Smooth muscle cell (in vitro differentiated cells): Measurements from ENCODE around the gene ST8SIA1. TPM values are rescaled to one million over a fixed set of nuclear protein-coding genes. Genes with fewer than 3 reads are reported as not detected.
A peak's percentile ranks its signal among the peaks of the same experiment; 100 is the strongest.

Source experiments
- DNase-seq: peaks from one replicate; lab custom pipeline; 2025; ENCODE audit not compliant: unreplicated experiment; lab: John Stamatoyannopoulos, UW
- H2AFZ ChIP-seq: fragments of 200-600 bp; sonication (generic); 2 replicates; pipeline ENCODE4 v1.6.0; 2016; ENCODE audit warnings: antibody characterized with exemption, low read depth, mild to moderate bottlenecking
- H3F3A ChIP-seq: fragments of 200-600 bp; sonication (generic); 2 replicates; pipeline ENCODE4 v1.6.0; 2017; ENCODE audit warnings: antibody characterized with exemption, low read depth
- H3K27ac ChIP-seq: fragments of 200-600 bp; sonication (generic); 2 replicates; pipeline ENCODE4 v1.5.1; 2016; ENCODE audit warnings: low read depth, mild to moderate bottlenecking
- H3K27me3 ChIP-seq: fragments of 200-600 bp; sonication (generic); 2 replicates; pipeline ENCODE4 v1.6.1; 2016; ENCODE audit warnings: low read depth, mild to moderate bottlenecking
- H3K36me3 ChIP-seq: fragments of 200-600 bp; sonication (generic); 2 replicates; pipeline ENCODE4 v1.5.1; 2016; ENCODE audit warnings: low read depth
- H3K4me1 ChIP-seq: fragments of 200-600 bp; sonication (generic); 2 replicates; pipeline ENCODE4 v1.5.1; 2016; ENCODE audit warnings: low read depth
- H3K4me2 ChIP-seq: fragments of 200-600 bp; sonication (generic); 2 replicates; pipeline ENCODE4 v1.6.0; 2016; ENCODE audit warnings: mild to moderate bottlenecking
- H3K4me3 ChIP-seq: fragments of 200-600 bp; sonication (generic); 2 replicates; pipeline ENCODE4 v1.5.1; 2016; ENCODE audit warnings: mild to moderate bottlenecking
- H3K79me2 ChIP-seq: fragments of 200-600 bp; sonication (generic); 2 replicates; pipeline ENCODE4 v1.6.0; 2016; ENCODE audit warnings: low read depth, mild to moderate bottlenecking
- H3K9ac ChIP-seq: fragments of 200-600 bp; sonication (generic); 2 replicates; pipeline ENCODE4 v1.6.0; 2016; ENCODE audit warnings: low read depth
- H3K9me3 ChIP-seq: fragments of 200-600 bp; sonication (generic); replicated peaks from 2 replicates; pipeline ENCODE4 v1.5.1; 2016; ENCODE audit warnings: low read depth
- H4K20me1 ChIP-seq: fragments of 200-600 bp; sonication (generic); 2 replicates; pipeline ENCODE4 v1.6.0; 2016; ENCODE audit warnings: low read depth
- WGBS: methylation state at CpG from one replicate; pipeline ENCODE4 v1.1.7; 2016; ENCODE audit warnings: low lambda C conversion rate; 5-methylcytosine and 5-hydroxymethylcytosine counted together
- polyA plus RNA-seq: library from polyadenylated mRNA; unstranded; fragments of >200 nt; fragmentation: Nextera tagmentation; extraction: Ambion mirVana; gene quantifications from 2 replicates; pipeline ENCODE4 v1.2.1, GENCODE V29; 2016
- total RNA-seq: library from RNA; depleted of rRNA; stranded (reverse); fragments of >200 nt; gene quantifications from 2 replicates; pipeline ENCODE4 v1.2.3, GENCODE V29; 2014
- TF ChIP-seq, protein P1 (sequence below): fragments of 200-600 bp; sonication (generic); IDR thresholded peaks from 2 replicates; pipeline ENCODE4 v1.5.1; 2017; ENCODE audit warnings: borderline replicate concordance, mild to moderate bottlenecking, antibody characterized with exemption; ENCODE audit not compliant: insufficient read depth, poor library complexity, severe bottlenecking

Gene ST8SIA1
- total and polyA plus RNA-seq, 2 experiments from 2014 or later: 3.7 to 5.3 TPM

GRCh38 chr12:22339691-22340090, 5.2 kb upstream of the ST8SIA1 start:
- TF ChIP-seq, protein P1, sequence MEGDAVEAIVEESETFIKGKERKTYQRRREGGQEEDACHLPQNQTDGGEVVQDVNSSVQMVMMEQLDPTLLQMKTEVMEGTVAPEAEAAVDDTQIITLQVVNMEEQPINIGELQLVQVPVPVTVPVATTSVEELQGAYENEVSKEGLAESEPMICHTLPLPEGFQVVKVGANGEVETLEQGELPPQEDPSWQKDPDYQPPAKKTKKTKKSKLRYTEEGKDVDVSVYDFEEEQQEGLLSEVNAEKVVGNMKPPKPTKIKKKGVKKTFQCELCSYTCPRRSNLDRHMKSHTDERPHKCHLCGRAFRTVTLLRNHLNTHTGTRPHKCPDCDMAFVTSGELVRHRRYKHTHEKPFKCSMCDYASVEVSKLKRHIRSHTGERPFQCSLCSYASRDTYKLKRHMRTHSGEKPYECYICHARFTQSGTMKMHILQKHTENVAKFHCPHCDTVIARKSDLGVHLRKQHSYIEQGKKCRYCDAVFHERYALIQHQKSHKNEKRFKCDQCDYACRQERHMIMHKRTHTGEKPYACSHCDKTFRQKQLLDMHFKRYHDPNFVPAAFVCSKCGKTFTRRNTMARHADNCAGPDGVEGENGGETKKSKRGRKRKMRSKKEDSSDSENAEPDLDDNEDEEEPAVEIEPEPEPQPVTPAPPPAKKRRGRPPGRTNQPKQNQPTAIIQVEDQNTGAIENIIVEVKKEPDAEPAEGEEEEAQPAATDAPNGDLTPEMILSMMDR: no peak
- Histone ChIP-seq H3K27me3 (no peaks in the 10 kb centered on the region), H3K9me3 (no peaks in the 10 kb centered on the region), H3F3A (no peaks in the 10 kb centered on the region), H3K4me3 (no peak overlapping the region), H3K9ac (no peak overlapping the region), H3K79me2 (no peaks in the 10 kb centered on the region), H3K4me2 (no peak overlapping the region), H4K20me1 (no peaks in the 10 kb centered on the region), H3K4me1 (no peaks in the 10 kb centered on the region), H3K27ac (no peak overlapping the region), H3K36me3 (no peaks in the 10 kb centered on the region), H2AFZ (no peak overlapping the region)
- DNase-seq: no peak
- 62% methylated on average over 9 of the region's 9 CpGs for WGBS

DNA sequence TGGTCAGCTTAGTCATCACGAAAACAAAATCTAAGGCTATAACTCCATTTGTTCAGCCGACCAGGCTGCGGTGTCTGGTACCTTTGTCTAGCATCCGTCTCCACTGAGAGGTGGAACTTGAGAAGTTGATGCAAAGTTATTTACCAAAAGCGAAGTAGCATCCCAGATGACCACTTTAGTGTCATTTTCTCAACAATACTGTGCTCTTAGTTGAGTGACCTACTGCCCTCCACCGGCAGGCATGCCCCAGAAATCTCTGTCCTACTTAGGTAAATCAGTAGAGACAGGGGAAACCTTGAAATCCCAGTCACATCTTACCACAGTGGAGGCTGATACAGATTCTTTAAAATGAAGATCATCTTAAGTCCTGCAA, 1.3 kb upstream of the ST8SIA1 start:
- Histone ChIP-seq H2AFZ (peak overlapping the region; percentile 90), H3K4me3 (peak overlapping the region; percentile 70), H3K4me1 (peaks cover 10% of the 10 kb centered on the region)

DNA sequence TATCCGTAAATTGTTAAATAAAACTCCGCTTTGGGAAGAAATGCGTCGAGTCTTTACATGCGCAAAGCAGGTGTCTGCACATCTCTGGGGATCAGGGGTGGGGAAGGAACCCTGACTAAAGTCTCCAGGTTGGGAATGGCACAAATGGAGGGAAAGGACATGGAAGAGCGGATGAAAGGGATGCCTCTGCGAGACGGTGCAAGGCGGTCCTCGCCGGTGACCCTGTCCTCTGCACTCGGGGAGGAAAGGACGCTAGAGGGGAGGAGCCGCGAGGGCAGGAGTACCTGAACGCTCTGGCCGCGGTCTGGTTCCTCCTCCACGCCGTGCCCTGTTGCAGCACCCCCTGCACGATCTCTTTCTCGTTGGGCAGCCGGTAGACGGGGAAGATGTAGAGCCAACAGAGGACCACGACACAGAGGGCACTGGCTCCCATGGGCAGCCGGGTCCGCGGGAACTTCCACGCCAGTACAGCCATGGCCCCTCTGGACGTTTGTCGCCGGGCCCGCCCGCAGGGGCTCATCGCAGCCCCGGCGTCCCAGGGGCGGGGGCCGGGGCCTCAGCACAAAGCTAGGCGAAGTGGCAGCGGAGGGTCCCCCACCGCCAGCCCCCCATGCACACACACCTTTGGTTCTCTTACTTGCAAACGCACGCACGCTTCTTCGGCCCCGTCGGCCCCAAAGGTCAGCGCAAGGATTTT, 646 bp downstream of the ST8SIA1 start:
- H3K27ac ChIP-seq: no peak overlapping the region
- no peaks in the 10 kb centered on the region for H3F3A ChIP-seq
- H2AFZ ChIP-seq: peak overlapping the region; percentile 74
- H3K9me3 ChIP-seq: no peaks in the 10 kb centered on the region
- peaks cover 10% of the 10 kb centered on the region for H3K4me1 ChIP-seq
- H3K27me3 ChIP-seq: peaks cover 10% of the 10 kb centered on the region
- peak overlapping the region; percentile 70 for H3K4me3 ChIP-seq
- peak overlapping the region; percentile 94 for H3K4me2 ChIP-seq
- no peak overlapping the region for H3K9ac ChIP-seq
- 7% methylated on average over 49 of the region's 49 CpGs for WGBS
- no peaks in the 10 kb centered on the region for H4K20me1 ChIP-seq
- H3K36me3 ChIP-seq: no peaks in the 10 kb centered on the region
- TF ChIP-seq, protein P1: no peak
- H3K79me2 ChIP-seq: no peaks in the 10 kb centered on the region
- no peak for DNase-seq

More for the DNA sequence above, 1.3 kb upstream of the ST8SIA1 start:
- Histone ChIP-seq H3K27me3 (peaks cover 10% of the 10 kb centered on the region), H3K4me2 (peak overlapping the region; percentile 94), H3F3A (no peaks in the 10 kb centered on the region), H3K9ac (no peak overlapping the region), H3K9me3 (no peaks in the 10 kb centered on the region), H3K79me2 (no peaks in the 10 kb centered on the region), H3K36me3 (no peaks in the 10 kb centered on the region), H3K27ac (no peak overlapping the region), H4K20me1 (no peaks in the 10 kb centered on the region)
- 6% methylated on average over 6 of the region's 6 CpGs for WGBS
- TF ChIP-seq, protein P1: no peak
- DNase-seq: no peak
